ENCODE results near the gene SUGP2. TPM values are rescaled to one million over a fixed set of nuclear protein-coding genes. Genes with fewer than 3 reads are reported as not detected.

The SUGP2 gene
- polyA plus RNA-seq, 1 experiment, result 44.2 TPM

DNA sequence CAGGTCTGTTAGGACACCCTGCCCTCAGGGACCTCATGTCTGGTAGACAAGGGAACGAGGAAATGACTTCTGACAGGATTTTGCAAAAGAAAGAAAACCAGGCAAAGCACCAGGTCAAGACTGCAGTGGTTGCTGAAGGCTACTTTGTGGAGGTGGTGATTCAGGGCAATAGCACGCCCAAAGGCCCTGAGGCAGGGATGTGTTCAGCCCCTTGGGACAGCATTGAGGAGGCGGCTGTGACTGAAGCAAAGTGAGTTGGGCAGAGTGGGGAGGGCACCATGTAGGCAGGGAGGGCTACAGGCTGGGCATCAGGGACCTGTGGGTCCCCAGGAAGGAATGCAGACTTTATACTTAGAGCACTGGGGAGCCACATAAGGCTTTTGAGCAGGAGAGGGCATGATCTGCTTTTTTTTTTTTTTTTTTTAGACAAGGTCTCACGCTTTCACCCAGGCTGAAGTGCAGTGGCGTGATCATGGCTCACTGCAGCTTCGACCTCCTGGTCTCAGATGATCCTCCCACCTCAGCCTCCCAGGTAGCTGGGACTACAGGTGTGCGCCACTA is 81.5 kb downstream of the SUGP2 start:
- TF ChIP-seq, protein P1, sequence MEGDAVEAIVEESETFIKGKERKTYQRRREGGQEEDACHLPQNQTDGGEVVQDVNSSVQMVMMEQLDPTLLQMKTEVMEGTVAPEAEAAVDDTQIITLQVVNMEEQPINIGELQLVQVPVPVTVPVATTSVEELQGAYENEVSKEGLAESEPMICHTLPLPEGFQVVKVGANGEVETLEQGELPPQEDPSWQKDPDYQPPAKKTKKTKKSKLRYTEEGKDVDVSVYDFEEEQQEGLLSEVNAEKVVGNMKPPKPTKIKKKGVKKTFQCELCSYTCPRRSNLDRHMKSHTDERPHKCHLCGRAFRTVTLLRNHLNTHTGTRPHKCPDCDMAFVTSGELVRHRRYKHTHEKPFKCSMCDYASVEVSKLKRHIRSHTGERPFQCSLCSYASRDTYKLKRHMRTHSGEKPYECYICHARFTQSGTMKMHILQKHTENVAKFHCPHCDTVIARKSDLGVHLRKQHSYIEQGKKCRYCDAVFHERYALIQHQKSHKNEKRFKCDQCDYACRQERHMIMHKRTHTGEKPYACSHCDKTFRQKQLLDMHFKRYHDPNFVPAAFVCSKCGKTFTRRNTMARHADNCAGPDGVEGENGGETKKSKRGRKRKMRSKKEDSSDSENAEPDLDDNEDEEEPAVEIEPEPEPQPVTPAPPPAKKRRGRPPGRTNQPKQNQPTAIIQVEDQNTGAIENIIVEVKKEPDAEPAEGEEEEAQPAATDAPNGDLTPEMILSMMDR (IDR thresholded peaks at IDR 0.05; ENCODE audit: low read depth, low read length), result no peak
- CTCF ChIA-PET, result no interaction called here
- POLR2A ChIA-PET, result no interaction called here
- DNase-seq (ENCODE audit: low read depth, low spot score), result no peak
- H3K27me3 ChIP-seq (ENCODE audit: control insufficient read depth, insufficient read depth, low read length), result no peaks in the 10 kb centered on the region
- H3K9me3 ChIP-seq (ENCODE audit: control insufficient read depth, insufficient read depth, low read length), result no peaks in the 10 kb centered on the region
- no peak overlapping the region for H3K4me3 ChIP-seq (ENCODE audit: low read depth, low read length)
- no peak overlapping the region for H3K27ac ChIP-seq (ENCODE audit: low read depth, low read length)

DNA sequence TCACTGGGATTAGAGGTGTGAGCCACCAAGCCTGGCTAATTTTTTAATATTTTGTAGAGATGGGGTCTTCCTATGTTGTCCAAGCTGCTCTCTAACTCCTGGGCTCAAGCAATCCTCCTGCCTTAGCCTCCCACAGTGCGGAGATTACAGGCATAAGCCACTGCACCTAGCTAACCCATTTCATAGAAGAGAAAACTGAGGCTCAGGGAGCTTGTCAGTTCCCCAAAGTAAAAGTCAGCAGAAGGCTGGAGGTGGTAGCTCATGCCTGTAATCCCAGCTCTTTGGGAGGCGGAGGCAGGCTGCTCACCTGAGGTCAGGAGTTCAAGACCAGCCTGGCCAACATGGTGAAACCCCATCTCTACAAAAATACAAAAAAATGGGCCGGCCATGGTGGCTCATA is 83.5 kb downstream of the SUGP2 start:
- Histone ChIP-seq H3K4me3 (ENCODE audit: low read depth, low read length) (no peak overlapping the region), H3K9me3 (ENCODE audit: control insufficient read depth, insufficient read depth, low read length) (no peaks in the 10 kb centered on the region), H3K27ac (ENCODE audit: low read depth, low read length) (no peak overlapping the region), H3K27me3 (ENCODE audit: control insufficient read depth, insufficient read depth, low read length) (no peaks in the 10 kb centered on the region)
- TF ChIP-seq, protein P1 (IDR thresholded peaks at IDR 0.05; ENCODE audit: low read depth, low read length), result no peak
- no peak for DNase-seq (ENCODE audit: low read depth, low spot score)
- ChIA-PET POLR2A (no interaction called here), CTCF (interaction anchor here (1.2 to 1.3 kb wide), 2 partner anchors 37 to 196 kb away, joined by 4 to 6 read pairs; no protein-coding TSS in a partner anchor)

DNA sequence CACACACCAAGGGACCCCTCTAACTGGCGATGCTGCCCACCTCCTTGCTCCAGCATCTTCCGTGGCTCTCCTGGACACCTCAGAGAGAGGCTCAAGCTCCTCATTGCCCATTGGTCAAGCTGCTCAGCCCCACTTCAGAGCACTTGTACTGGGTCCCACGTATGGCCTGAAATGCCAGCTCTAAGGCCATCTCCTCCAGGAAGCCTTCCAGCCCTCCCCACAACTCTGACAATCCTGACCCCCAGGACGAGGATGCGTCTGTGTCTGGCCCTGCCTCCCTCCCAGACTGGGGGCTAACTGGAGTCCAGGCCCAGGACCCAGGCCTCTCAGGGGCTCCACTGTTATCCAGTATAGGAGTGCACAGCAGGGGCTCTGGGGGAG is 84.4 kb downstream of the SUGP2 start:
- no peaks in the 10 kb centered on the region for H3K27me3 ChIP-seq (ENCODE audit: control insufficient read depth, insufficient read depth, low read length)
- no peaks in the 10 kb centered on the region for H3K9me3 ChIP-seq (ENCODE audit: control insufficient read depth, insufficient read depth, low read length)
- no peak overlapping the region for H3K4me3 ChIP-seq (ENCODE audit: low read depth, low read length)
- CTCF ChIA-PET, result no interaction called here
- TF ChIP-seq, protein P1 (IDR thresholded peaks at IDR 0.05; ENCODE audit: low read depth, low read length), result no peak
- POLR2A ChIA-PET, result no interaction called here
- no peak for DNase-seq (ENCODE audit: low read depth, low spot score)
- no peak overlapping the region for H3K27ac ChIP-seq (ENCODE audit: low read depth, low read length)

DNA sequence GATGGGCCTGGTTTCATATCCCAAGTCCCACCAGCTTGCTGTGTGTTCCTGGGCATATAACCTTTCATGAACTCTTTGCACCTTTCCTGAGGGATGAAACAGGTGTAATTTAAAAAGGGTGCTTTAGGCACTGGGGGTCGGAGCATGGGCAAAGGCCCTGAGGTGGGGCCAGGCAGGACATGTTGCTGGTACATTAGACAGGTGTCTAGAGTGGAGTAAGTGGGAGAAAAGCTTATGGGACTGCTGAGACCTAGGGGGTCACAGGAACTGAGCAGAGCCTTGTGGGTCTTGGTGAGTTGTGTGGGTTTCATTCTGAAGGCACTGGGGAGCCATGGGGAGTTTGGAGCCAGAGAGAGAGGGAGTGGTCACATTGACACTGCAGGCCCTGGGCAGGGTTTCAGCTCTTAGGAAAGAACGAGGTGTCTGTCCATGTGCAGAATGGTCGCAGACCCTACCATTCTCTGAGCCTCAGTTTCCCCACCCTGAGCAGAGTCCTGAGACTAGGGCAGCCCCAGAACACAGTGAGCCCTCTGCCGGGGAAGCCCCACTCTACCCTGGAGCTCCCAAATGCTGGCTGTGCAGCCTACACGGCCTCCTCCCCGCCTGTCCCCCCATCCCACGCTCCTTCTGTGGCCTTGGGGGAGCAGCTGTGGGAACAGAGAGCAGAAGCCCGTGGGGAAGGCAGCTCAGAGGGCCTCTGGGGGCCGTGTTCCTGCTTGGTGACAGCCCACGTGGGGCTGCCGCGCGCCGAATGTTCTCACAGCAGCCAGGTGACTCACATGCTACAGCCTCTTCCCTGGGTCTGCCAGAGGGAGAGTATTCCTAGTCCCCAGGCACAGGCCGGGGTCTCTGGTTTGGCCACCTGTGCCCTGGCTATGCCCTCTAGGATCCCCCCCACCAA is 85.0 kb downstream of the SUGP2 start:
- H3K27ac ChIP-seq (ENCODE audit: low read depth, low read length), result no peak overlapping the region
- ChIA-PET POLR2A (interaction anchor here (0.6 kb wide), 1 partner anchor 15 kb away, joined by 4 read pairs; no protein-coding TSS in a partner anchor), CTCF (interaction anchor here (0.7 kb wide), 1 partner anchor 11 kb away, joined by 3 read pairs; no protein-coding TSS in a partner anchor)
- TF ChIP-seq, protein P1 (IDR thresholded peaks at IDR 0.05; ENCODE audit: low read depth, low read length), result no peak
- H3K27me3 ChIP-seq (ENCODE audit: control insufficient read depth, insufficient read depth, low read length), result no peaks in the 10 kb centered on the region
- no peak overlapping the region for H3K4me3 ChIP-seq (ENCODE audit: low read depth, low read length)
- DNase-seq (ENCODE audit: low read depth, low spot score), result no peak
- no peaks in the 10 kb centered on the region for H3K9me3 ChIP-seq (ENCODE audit: control insufficient read depth, insufficient read depth, low read length)

DNA sequence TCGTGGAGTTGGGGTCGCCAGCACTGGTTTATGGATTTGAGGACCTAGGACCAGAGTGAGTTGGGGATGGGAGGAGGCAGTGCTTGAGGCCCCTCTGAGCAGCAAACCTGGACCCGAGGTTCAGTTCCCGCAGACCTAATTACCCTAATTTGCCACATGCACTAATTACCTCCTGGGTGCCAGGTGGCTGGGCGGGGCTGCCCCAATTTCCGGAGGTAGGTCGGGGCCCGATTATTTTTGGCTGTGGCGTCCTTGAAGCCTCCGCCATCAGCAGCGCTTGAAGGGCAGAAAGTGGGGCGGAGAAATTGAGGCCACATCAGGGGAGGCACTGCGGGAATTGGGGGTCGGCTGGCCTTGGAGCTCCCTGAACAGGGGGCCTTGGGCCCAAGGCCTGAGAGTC is 86.4 kb downstream of the SUGP2 start:
- ChIA-PET POLR2A (no interaction called here), CTCF (interaction anchor here (0.5 kb wide), 1 partner anchor 18 kb away, joined by 6 read pairs; no protein-coding TSS in a partner anchor)
- TF ChIP-seq, protein P1 (IDR thresholded peaks at IDR 0.05; ENCODE audit: low read depth, low read length), result no peak
- no peak overlapping the region for H3K4me3 ChIP-seq (ENCODE audit: low read depth, low read length)
- DNase-seq (ENCODE audit: low read depth, low spot score), result no peak
- no peaks in the 10 kb centered on the region for H3K27me3 ChIP-seq (ENCODE audit: control insufficient read depth, insufficient read depth, low read length)
- H3K9me3 ChIP-seq (ENCODE audit: control insufficient read depth, insufficient read depth, low read length), result no peaks in the 10 kb centered on the region
- H3K27ac ChIP-seq (ENCODE audit: low read depth, low read length), result no peak overlapping the region
